COLO668 (cell line): ENCODE results near the gene SPATS1.
"Not testable (repeated sequence)": the region's sequence is repeated elsewhere in the genome, so short reads cannot be mapped to it uniquely, and the experiment has no call there.

Source experiments
- DNase-seq: peaks from one replicate; lab custom pipeline; 2025; ENCODE audit not compliant: unreplicated experiment; lab: John Stamatoyannopoulos, UW

Gene SPATS1

DNA sequence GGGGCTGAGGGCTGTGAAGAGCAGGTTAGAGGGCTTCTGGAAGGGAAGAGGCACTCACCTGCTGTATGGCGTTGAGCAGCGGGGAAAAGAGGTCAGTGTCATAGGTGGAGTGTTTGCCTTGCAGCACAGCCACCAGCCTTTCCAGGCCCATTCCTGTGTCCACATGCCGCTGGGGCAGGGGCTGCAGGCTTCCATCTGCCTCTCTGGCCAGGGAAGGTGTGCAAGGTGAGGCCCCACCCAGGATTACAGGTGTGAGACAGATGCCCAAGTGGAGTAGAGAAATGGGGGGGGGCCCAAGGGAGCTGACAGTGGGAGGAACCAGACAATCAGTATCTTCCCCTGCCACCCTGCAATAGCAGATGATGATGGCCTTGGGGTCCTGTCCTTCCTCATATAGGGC, 32.2 kb upstream of the SPATS1 start:
- DNase-seq: no peak

DNA sequence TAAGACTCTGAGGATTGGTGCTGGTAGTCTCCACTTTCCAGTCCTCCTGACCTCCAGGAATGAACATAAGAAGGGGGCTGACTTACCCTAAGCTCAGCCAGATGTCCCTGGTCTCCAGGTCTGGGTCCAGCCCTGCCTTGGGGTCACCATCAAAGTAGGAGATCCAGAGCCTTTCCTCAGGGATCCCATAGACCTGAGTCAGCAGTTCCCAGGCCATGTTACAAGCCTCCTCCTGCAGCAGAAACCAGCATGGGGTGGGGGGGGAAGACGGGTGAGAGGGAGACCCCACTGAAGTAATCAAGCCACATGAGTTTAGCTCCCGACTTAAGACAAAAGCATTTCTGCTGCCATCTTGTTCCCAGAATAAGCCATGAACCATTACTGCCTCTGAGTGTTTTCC, 31.1 kb upstream of the SPATS1 start:
- DNase-seq: no peak

GRCh38 chr6:44311767-44312166, 30.7 kb upstream of the SPATS1 start:
- no peak for DNase-seq

DNA sequence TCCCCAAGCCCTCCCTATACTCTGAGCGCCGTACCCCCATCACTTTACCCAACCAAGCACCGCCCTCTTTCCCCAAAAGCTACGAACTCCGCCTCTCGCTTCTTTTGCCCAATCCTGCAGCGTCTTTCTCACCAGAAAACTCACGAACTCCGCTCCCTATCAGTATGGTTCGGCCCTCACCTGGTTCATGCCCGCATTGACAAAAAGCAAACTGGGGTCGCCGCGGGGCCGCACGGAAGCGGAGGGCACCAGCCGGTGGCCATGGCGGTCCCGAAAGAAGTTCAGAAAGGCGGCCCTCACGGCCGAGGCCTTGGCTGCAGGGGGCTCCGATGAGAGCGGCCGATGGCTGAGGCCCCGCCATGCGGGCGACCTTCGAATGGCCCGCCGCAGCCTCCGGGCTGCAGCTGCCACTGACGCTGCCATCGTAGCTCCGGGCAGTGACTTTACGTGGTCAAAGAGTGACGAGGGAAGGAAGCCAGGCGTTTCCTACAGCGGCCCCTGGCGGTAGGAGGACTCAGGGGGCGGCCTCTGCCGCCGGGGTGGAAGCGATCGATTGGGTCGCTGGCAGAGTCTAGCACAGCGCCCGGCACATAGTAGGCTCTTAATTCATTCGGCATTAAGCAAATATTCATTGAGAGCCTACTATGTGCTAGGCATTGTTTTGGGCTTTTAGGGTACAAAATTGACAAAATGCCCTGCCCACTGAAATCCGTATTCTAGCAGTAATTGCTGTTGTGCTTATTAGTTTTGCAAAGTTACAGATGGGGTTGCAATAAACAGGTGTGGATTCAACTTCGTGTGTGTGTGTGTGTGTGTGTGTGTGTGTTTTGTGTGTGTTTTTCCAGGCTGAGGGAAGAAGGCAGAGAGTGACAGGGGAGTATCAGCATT, 29.3 kb upstream of the SPATS1 start, which contains the start of gene AARS2:
Gene AARS2, minus strand, starts transcription at position 447 of the 888 bp plus-strand sequence. Its CDS starts 24 bp downstream, at position 423.
- DNase-seq: peak; percentile 85

- not testable (repeated sequence) for DNase-seq
Measured at GRCh38 chr6:44314657-44315056, 27.8 kb upstream of the SPATS1 start.

DNA sequence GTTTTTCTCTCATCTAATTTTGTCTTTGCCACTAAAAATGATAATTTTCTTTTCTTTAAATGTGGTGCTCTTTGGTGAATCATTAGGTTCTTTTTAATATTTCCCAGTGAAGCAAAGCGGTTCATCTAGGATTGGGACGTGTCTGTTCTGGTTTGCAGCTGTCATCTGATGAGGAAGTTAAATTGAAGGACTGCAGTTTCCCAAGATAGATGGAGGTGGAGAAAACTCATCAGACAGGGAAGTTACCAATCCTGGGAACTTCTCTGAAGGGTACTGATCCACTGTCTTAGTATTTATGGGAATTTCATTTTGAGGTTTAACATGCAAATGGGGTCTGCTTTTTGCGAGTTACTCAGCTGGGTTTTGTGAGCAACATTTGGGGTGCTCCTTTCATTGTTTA, 26.9 kb upstream of the SPATS1 start:
- no peak for DNase-seq

DNA sequence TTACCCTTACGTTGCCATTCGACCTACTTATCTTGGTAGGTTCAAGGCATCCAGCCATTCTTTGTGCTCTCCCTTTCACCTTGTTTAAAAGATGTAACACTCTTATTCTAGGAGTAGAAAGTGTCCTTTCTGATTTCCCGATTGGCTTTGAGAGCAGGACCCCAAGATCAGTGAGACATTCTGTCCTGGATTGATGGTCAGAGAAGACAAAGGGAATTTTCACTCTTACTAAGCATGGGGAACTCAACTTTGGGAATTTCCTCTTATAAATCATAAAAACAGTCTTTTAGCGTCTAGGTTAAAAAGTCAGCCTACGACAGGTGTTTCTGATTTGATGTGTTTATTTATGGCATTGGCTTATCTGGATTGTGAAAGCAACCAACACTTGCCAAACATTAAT, 26.5 kb upstream of the SPATS1 start:
- no peak for DNase-seq

DNA sequence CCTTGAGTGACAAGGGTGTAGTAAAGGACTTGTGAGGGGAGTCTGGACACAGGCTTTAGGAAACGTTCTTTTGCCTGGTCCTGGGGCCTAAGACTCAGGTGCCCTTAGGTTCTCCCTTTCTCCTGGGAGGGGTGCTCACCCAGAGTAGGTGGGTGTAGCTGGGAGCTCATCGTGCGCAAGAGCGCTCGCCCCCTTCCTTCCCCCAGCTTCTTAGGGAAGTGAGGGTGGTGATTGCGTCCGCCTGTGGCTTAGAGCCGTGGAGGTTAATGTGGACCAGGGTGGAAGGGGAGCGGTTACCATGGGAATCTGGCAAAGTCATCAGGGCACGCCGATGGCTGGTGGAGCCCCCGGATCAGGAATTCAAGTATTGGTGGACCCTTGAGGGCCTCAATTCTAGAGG, 26.0 kb upstream of the SPATS1 start:
- DNase-seq: no peak

DNA sequence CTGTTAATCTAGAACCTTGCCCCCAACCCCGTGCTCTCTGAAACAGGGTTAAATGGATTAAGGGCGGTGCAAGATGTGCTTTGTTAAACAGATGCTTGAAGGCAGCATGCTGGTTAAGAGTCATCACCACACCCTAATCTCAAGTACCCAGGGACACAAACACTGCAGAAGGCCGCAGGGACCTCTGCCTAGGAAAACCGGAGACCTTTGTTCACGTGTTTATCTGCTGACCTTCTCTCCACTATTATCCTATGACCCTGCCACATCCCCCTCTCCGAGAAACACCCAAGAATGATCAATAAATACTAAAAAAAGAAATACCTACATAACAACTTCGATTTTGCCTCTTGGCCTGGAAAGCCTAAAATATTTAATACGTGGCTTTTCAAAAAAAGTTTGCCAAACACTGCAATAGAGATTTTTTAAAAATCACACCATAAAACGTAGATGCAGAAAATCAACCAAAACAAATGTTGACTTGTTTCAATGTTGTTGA, 25.3 kb upstream of the SPATS1 start:
- not testable (repeated sequence) for DNase-seq

DNA sequence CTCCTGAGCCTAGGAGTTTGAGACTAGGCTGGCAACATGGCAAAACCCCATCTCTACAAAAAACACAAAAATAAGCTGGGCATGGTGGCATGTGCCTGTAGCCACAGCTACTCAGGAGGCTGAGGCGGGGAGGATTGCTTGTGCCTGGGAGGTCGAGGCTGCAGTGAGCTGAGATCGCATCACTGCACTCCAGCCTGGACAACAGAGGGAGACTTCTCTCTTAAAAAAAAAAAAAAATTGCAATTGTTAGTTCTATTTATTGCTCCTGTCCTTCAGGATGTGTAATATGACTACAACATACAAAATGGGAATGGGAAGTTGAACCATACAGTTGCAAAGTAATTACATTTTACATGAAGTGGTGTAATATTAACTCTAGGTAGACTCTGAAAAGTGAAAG, 21.2 kb upstream of the SPATS1 start:
- DNase-seq: no peak

GRCh38 chr6:44327096-44327495, 15.4 kb upstream of the SPATS1 start:
- DNase-seq: no peak

GRCh38 chr6:44327760-44328159, 14.7 kb upstream of the SPATS1 start:
- no peak for DNase-seq

DNA sequence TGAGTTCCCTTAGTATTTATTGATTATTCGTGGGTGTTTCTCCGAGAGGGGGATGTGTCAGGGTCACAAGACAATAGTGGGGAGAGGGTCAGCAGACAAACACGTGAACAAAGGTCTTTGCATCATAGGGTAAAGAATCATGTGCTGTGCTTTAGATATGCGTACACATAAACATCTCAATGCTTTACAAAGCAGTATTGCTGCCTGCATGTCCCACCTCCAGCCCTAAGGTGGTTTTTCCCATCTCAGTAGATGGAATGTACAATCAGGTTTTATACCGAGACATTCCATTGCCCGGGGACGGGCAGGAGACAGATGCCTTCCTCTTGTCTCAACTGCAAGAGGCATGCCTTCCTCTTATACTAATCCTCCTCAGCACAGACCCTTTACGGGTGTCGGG, 14.2 kb upstream of the SPATS1 start:
- not testable (repeated sequence) for DNase-seq

GRCh38 chr6:44329858-44330257, 12.6 kb upstream of the SPATS1 start:
- DNase-seq: no peak

DNA sequence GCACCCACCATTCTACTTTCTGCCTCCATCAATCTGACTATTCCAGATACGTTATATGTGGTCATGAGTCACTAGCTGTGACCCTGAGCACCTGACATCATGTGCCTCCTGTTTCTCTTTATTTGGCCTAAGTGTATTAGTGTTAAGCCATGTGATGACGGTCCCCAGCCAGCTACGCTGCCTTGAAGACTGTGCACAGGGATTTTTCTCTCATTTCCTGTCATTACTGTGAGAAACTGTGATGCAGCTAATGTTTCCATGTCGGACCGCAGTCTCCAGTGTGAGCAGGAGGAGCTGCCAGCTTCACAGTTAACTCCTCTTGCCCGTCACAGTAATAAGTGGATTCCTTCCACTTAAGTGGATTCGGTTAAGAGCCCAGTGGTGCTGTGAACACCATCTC, 9.9 kb upstream of the SPATS1 start:
- no peak for DNase-seq

- DNase-seq: no peak
Measured at GRCh38 chr6:44333273-44333919, 9.1 kb upstream of the SPATS1 start.

- DNase-seq: no peak
Measured at GRCh38 chr6:44333942-44334341, 8.5 kb upstream of the SPATS1 start.

DNA sequence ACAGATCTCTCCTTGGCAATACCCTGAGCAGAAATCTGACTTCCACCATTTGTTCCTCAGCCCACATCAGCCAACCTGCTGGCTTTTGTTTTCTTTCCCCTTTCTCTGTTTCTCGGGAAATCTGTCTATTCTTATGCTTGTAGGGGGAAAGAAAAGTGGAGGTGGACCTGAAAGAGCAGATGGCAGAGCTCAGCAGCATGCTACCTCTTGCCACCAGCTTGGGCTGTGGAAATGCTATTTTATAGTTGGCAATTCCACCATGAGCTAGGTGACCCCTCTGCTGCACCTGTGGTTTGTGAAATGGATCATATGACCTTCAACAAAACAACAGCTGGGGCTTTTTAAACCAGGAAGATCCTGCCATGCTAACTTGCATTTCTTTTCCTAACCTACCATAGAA, 6.8 kb upstream of the SPATS1 start:
- DNase-seq: no peak

GRCh38 chr6:44338228-44339122, 4.0 kb upstream of the SPATS1 start:
- DNase-seq: peak; percentile 46

GRCh38 chr6:44339301-44339700, 3.1 kb upstream of the SPATS1 start:
- no peak for DNase-seq
